Measurements from ENCODE around the gene BPIFB1.

The BPIFB1 gene

DNA sequence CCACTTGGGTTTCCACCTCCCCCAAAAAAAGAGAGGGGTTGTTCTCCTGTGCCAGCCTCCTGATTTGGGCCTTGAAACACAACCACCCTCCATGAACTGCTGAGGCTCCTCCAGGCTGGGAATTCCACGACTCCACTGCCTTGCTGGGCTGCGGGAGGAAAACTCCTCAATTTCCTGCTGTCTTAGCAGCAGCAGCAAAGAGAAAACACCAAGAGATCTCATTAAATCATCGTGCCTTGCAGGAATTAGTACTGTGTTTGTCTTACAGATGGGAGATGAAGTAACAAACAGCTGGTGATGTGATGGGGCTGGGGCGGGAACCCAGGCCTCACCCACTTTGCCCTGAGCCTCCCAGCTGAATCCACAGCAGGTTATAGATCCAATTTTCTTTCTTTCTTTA lies 29.0 kb downstream of the BPIFB1 start:
- Histone ChIP-seq H3K36me3 (ENCODE audit: control insufficient read depth, insufficient read depth, low read length) (no peaks in the 10 kb centered on the region), H3K27me3 (replicated peaks; ENCODE audit: control insufficient read depth, insufficient read depth, low read length) (no peaks in the 10 kb centered on the region), H3K4me3 (replicated peaks; ENCODE audit: low read depth, low read length) (no peak overlapping the region)
- TF ChIP-seq, protein P1, sequence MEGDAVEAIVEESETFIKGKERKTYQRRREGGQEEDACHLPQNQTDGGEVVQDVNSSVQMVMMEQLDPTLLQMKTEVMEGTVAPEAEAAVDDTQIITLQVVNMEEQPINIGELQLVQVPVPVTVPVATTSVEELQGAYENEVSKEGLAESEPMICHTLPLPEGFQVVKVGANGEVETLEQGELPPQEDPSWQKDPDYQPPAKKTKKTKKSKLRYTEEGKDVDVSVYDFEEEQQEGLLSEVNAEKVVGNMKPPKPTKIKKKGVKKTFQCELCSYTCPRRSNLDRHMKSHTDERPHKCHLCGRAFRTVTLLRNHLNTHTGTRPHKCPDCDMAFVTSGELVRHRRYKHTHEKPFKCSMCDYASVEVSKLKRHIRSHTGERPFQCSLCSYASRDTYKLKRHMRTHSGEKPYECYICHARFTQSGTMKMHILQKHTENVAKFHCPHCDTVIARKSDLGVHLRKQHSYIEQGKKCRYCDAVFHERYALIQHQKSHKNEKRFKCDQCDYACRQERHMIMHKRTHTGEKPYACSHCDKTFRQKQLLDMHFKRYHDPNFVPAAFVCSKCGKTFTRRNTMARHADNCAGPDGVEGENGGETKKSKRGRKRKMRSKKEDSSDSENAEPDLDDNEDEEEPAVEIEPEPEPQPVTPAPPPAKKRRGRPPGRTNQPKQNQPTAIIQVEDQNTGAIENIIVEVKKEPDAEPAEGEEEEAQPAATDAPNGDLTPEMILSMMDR (IDR thresholded peaks at IDR 0.05; ENCODE audit: insufficient read depth, low read length, poor library complexity, severe bottlenecking): no peak
- no peak for DNase-seq (ENCODE audit: extremely low read depth, insufficient read length)

- TF ChIP-seq, protein P1 (IDR thresholded peaks at IDR 0.05; ENCODE audit: insufficient read depth, low read length, poor library complexity, severe bottlenecking): no peak
- Histone ChIP-seq H3K36me3 (ENCODE audit: control insufficient read depth, insufficient read depth, low read length) (no peaks in the 10 kb centered on the region), H3K4me3 (replicated peaks; ENCODE audit: low read depth, low read length) (no peak overlapping the region), H3K27me3 (replicated peaks; ENCODE audit: control insufficient read depth, insufficient read depth, low read length) (no peaks in the 10 kb centered on the region)
- no peak for DNase-seq (ENCODE audit: extremely low read depth, insufficient read length)
Observed at GRCh38 chr20:33312583-33312982, 29.6 kb downstream of the BPIFB1 start.

- Histone ChIP-seq H3K4me3 (replicated peaks; ENCODE audit: low read depth, low read length) (no peak overlapping the region), H3K36me3 (ENCODE audit: control insufficient read depth, insufficient read depth, low read length) (no peaks in the 10 kb centered on the region), H3K27me3 (replicated peaks; ENCODE audit: control insufficient read depth, insufficient read depth, low read length) (no peaks in the 10 kb centered on the region; the same call in 1 of the 2 replicates)
- DNase-seq (ENCODE audit: extremely low read depth, insufficient read length): no peak
- TF ChIP-seq, protein P1 (IDR thresholded peaks at IDR 0.05; ENCODE audit: insufficient read depth, low read length, poor library complexity, severe bottlenecking): no peak
Observed at GRCh38 chr20:33313686-33314314, 30.8 kb downstream of the BPIFB1 start.

DNA sequence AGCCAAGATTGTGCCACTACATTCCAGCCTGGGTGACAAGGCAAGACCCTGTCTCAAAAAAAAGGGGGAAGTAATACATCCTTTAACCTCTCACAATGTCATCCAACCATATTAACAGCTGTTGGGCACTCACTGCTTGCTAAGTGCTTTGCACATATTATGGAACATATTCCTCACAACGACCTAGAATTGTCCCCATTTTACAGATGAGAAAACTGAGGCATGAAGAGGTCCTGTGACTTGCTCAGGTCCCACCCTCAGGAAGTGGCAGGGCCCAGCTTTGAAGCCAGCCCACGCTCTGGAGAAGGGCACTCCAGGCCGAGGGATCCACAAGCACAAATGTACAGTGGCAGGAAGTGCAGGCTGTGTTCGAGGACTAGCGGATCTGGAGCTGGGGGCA lies 33.3 kb downstream of the BPIFB1 start:
- H3K4me3 ChIP-seq (replicated peaks; ENCODE audit: low read depth, low read length): no peak overlapping the region
- no peak for DNase-seq (ENCODE audit: extremely low read depth, insufficient read length)
- H3K36me3 ChIP-seq (ENCODE audit: control insufficient read depth, insufficient read depth, low read length): no peaks in the 10 kb centered on the region
- TF ChIP-seq, protein P1 (IDR thresholded peaks at IDR 0.05; ENCODE audit: insufficient read depth, low read length, poor library complexity, severe bottlenecking): no peak
- H3K27me3 ChIP-seq (replicated peaks; ENCODE audit: control insufficient read depth, insufficient read depth, low read length): no peaks in the 10 kb centered on the region; the same call in none of the 2 replicates

DNA sequence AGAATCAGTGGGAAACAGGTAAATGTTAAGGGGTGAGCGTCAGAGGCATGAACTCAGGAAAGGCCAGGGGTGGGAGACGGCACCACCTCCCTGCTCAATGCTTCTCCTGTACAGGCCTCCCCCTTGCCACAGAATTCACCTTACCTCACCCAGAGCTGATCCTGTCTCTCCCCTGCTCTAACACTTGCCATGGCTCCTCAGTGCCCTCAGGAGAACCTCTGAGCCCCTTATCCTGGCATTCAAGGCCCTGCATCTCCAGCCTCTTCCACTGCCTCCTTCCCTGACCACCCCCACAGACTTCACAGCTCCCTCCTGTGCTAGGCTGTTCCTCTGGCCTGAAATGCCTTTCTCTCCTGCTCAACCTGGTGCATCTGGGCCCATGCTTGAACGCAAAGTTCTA lies 33.9 kb downstream of the BPIFB1 start:
- H3K4me3 ChIP-seq (replicated peaks; ENCODE audit: low read depth, low read length): no peak overlapping the region
- H3K27me3 ChIP-seq (replicated peaks; ENCODE audit: control insufficient read depth, insufficient read depth, low read length): no peaks in the 10 kb centered on the region; the same call in none of the 2 replicates
- TF ChIP-seq, protein P1 (IDR thresholded peaks at IDR 0.05; ENCODE audit: insufficient read depth, low read length, poor library complexity, severe bottlenecking): no peak
- DNase-seq (ENCODE audit: extremely low read depth, insufficient read length): no peak
- no peaks in the 10 kb centered on the region for H3K36me3 ChIP-seq (ENCODE audit: control insufficient read depth, insufficient read depth, low read length)
